Astrocyte of the spinal cord (primary cell): ENCODE measurements around the gene EID2B.

Experiments used
- DNase-seq: peaks from one replicate; pipeline ENCODE4 v3.0.0; 2011; ENCODE audit warnings: low read depth, low spot score
- H3K4me3 ChIP-seq: 2 replicates; pipeline ENCODE4 v1.5.1; 2011; ENCODE audit warnings: low read depth, mild to moderate bottlenecking, low read length, moderate library complexity
- in situ Hi-C: cut with HindIII; loops from 2 replicates; pipeline ENCODE4 v1.10.0; 2017; ENCODE audit warnings: low sequenced_read_pairs
- TF ChIP-seq, protein P1 (sequence below): IDR thresholded peaks from 2 replicates; pipeline ENCODE4 v1.5.1; 2012; ENCODE audit warnings: low read depth, mild to moderate bottlenecking, low read length, inconsistent platforms

The EID2B gene

DNA sequence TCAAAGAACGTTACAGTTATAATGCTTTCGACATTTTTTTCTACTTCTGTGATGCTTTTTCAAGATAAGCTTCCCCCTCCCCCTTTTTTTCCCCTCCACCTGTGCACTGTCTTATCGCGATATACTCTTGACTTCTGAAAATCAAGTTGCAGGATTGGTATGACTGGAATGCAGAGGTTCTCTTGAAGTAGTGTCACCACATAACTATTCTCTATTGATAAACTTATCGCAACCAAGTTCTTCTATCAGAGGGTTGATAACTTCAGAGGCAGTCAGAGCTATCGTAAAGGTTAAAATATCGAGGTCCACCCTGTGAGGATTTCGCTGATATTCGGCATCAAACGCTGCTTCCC, 6.5 kb upstream of the EID2B start:
- H3K4me3 ChIP-seq: peak overlapping the region; percentile 58
- peak; percentile 46 for DNase-seq
- TF ChIP-seq, protein P1, sequence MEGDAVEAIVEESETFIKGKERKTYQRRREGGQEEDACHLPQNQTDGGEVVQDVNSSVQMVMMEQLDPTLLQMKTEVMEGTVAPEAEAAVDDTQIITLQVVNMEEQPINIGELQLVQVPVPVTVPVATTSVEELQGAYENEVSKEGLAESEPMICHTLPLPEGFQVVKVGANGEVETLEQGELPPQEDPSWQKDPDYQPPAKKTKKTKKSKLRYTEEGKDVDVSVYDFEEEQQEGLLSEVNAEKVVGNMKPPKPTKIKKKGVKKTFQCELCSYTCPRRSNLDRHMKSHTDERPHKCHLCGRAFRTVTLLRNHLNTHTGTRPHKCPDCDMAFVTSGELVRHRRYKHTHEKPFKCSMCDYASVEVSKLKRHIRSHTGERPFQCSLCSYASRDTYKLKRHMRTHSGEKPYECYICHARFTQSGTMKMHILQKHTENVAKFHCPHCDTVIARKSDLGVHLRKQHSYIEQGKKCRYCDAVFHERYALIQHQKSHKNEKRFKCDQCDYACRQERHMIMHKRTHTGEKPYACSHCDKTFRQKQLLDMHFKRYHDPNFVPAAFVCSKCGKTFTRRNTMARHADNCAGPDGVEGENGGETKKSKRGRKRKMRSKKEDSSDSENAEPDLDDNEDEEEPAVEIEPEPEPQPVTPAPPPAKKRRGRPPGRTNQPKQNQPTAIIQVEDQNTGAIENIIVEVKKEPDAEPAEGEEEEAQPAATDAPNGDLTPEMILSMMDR: no peak
- in situ Hi-C loops: no loop called here

DNA sequence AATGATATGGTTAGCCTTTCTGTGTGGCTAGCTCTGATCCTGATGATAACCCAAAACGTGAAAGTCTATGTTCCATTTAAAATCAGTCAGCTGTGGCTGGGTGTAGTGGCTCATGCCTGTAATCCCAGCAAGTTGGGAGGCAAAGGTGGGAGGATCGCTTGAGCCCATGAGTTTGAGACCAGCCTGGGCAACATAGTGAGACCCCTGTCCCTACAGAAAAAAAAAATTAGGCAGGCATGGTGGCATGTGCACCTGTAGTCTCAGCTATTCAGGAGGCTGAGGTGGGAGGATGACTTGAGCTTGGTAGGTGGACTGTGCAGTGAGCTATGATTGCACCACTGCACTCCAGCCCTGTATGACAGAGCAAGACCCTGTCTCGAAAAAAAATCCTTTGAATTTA, 1.1 kb upstream of the EID2B start:
- H3K4me3 ChIP-seq: no peak overlapping the region
- DNase-seq: no peak
- in situ Hi-C loops: no loop called here
- TF ChIP-seq, protein P1: no peak

DNA sequence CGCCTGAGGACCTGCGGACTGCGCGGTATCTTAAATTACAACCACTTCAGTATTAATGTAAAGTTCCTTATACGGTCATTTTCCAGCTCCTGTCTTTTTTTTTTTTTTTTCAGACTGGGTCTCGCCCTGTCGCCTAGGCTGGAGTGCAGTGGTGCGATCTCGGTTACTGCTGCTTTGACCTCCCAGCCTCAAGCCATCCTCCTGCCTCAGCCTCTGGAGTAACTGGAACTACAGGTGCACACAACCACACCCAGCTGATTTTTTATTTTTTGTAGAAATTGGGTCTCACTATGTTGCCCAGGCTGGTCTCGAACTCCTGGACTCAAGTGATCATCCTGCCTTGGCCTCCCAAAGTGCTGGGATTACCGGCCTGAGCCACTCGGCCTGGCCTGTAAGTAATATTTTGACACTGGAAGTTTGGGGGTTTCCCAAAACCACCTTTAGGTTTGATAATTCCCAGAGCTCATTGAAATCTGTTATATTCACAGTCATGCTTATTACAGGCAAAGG, 406 bp upstream of the EID2B start:
- no peak for DNase-seq
- TF ChIP-seq, protein P1: no peak
- no peak overlapping the region for H3K4me3 ChIP-seq
- in situ Hi-C loops: no loop called here

DNA sequence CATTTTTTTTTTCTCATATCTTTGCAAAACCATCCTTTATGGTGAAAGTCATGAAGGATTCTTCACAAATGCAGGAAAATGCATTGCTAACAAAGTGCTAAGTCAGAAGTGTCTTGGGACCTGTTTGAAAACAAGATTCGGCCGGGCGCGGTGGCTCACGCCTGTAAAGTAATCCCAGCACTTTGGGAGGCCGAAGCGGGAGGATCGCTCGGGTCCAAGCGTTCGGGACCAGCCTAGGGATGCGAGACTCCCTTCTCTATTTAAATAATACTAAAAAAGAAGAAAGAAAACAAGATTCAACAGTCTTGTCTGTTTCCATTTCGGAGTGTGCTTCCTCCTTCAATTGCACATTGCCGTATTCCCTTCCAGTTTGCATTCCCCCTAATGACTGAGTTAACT, 819 bp downstream of the EID2B start:
- TF ChIP-seq, protein P1: no peak
- no peak for DNase-seq
- H3K4me3 ChIP-seq: peak overlapping the region; percentile 75
- in situ Hi-C loops: no loop called here

DNA sequence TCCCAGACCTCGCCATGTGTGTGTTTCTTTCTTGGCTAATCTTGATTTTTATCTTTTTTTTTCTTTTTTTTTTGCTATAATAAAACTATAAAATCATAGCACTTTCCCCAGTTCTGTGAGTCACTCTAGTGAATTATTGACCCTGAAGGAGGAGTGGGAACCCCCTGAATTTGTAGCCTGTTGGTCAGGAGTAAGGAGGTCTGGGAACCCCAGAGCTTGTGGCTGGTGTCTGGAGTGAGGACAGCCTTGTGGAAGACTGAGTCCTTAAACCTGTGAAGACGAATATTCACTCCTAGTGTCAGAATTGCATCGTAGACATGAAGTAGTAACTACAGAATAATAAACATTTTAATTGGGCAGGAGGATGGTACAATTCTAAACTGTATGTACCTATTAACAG, 7.4 kb downstream of the EID2B start:
- in situ Hi-C loops: no loop called here
- DNase-seq: no peak
- TF ChIP-seq, protein P1: no peak
- no peak overlapping the region for H3K4me3 ChIP-seq

DNA sequence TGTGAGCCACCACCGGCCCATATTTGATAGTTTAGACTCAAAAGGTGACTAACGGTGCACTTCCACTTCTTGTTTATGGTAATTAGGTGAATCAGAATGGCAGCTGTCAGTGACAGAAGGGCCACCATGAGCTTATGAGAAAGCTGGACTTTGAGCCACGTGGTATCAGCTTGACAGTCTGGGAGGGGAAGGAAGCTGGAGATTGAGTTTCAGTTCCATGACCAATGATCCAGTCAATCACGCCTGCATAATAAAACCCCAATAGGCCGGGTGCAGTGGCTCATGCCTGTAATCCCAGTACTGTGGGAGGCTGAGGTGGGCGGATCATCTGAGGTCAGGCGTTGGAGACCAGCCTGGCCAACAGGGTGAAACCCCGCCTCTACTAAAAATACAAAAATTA, 8.2 kb downstream of the EID2B start:
- in situ Hi-C loops: no loop called here
- H3K4me3 ChIP-seq: no peak overlapping the region
- DNase-seq: no peak
- TF ChIP-seq, protein P1: no peak
